ENCODE data around the gene CORO6.

DNA sequence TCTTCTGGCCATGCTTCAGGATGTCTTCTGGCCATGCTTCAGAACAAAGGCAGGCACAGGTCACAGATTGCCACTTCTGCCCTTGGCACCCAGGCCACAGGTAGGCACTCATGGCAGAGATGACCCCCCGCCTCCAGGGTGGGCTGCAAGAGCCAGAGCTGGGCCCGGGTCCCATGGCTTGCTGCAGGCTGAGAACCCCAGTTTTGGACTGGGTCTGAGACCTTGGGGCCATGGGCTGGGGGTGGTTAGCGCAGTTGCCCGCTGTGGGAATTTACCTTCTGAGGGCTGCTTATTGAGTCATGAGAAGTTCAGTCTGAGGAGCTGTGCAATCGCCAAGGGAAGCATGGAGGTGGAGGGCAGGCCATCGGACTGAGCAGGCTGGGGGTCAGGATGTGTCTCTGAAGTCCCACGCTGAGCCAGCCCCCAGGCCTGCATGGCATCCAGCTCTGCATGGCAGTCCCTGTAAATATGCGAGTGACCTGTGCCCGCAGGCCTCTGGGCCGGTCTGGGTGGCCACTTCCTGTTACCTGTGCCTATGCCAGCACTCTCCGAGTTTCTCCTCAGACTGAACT lies 28.1 kb downstream of the CORO6 start:
- TF ChIP-seq, protein P1, sequence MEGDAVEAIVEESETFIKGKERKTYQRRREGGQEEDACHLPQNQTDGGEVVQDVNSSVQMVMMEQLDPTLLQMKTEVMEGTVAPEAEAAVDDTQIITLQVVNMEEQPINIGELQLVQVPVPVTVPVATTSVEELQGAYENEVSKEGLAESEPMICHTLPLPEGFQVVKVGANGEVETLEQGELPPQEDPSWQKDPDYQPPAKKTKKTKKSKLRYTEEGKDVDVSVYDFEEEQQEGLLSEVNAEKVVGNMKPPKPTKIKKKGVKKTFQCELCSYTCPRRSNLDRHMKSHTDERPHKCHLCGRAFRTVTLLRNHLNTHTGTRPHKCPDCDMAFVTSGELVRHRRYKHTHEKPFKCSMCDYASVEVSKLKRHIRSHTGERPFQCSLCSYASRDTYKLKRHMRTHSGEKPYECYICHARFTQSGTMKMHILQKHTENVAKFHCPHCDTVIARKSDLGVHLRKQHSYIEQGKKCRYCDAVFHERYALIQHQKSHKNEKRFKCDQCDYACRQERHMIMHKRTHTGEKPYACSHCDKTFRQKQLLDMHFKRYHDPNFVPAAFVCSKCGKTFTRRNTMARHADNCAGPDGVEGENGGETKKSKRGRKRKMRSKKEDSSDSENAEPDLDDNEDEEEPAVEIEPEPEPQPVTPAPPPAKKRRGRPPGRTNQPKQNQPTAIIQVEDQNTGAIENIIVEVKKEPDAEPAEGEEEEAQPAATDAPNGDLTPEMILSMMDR (conservative IDR thresholded peaks at IDR 0.05; ENCODE audit: low read depth, low read length) = no peak
- TF ChIP-seq POLR2A (IDR thresholded peaks at IDR 0.05; ENCODE audit: low read depth, low read length) (no peak), BHLHE40 (IDR thresholded peaks at IDR 0.05; ENCODE audit: low read depth, low read length) (no peak), FOS (IDR thresholded peaks at IDR 0.05; ENCODE audit: low read depth, low read length) (no peak), CHD1 (IDR thresholded peaks at IDR 0.05; ENCODE audit: low read depth, low read length) (no peak), MAZ (IDR thresholded peaks at IDR 0.05; ENCODE audit: borderline replicate concordance, low read depth, low read length) (no peak), RAD21 (IDR thresholded peaks at IDR 0.05; ENCODE audit: low read length) (no peak), CEBPB (IDR thresholded peaks at IDR 0.05; ENCODE audit: low read depth, low read length) (no peak)
- TF ChIP-seq, protein P2, sequence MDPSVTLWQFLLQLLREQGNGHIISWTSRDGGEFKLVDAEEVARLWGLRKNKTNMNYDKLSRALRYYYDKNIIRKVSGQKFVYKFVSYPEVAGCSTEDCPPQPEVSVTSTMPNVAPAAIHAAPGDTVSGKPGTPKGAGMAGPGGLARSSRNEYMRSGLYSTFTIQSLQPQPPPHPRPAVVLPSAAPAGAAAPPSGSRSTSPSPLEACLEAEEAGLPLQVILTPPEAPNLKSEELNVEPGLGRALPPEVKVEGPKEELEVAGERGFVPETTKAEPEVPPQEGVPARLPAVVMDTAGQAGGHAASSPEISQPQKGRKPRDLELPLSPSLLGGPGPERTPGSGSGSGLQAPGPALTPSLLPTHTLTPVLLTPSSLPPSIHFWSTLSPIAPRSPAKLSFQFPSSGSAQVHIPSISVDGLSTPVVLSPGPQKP (IDR thresholded peaks at IDR 0.05; ENCODE audit: borderline replicate concordance, low read depth, low read length) = no peak
